ENCODE measurements around the gene BPIFB4. TPM values are rescaled to one million over a fixed set of nuclear protein-coding genes. Genes with fewer than 3 reads are reported as not detected.

Gene BPIFB4
- total and polyA plus RNA-seq, 9 of the 15 experiments (the other 6 are each of a cell fraction or from before 2014, with no cell fraction given) = not detected

DNA sequence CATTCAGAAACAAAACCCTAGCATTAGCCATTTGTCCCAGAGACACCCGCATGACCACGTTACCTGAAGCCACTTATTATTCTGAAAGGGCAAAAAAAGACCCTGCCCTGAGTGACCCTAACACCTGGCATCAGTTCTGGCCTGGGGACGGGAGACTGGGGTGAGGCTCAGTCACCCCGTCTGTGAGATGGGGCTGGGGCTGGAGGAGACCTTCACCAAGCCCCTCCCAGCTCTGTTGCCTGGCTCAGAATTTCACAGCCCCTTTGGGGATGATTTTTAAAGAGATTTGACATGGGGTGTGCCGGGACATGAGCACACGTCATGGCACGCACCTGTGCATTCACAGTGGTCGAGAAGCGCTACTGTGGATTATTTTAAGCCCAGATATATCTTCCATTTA, 49.4 kb upstream of the BPIFB4 start (continued):
- no peak for TF ChIP-seq ZNF184 (CRISPR knock-in tag; IDR thresholded peaks at IDR 0.05)
- TF ChIP-seq KAT2B (IDR thresholded peaks at IDR 0.05; ENCODE audit: low read depth, low read length) = no peak

DNA sequence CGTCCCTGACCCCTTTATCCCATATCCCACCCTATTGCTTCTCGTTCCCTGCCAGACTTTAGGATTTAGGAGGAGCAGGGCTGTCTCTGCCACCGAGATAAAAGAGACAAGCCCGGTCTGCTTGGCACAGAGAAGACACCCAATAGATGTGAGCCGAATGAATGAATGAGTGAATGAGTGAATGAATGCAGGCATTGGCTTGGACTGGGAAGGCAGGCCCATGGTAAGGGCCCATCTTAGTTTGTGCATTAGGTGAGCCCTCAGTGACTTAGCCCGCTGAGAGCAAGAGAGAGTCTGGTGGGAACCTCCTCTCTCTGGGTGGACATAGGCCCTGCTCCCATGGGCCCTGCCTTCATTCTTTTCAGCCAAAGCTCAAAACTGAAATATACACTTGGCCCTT, 48.9 kb upstream of the BPIFB4 start:
- no peak for FAIRE-seq
- no peaks in the 10 kb centered on the region for H3K79me2 ChIP-seq (ENCODE audit: control insufficient read depth, insufficient read depth, low read length)
- WGBS (ENCODE audit: insufficient coverage, low coverage, missing lambda C conversion rate) = 2% methylated on average over 6 of the region's 6 CpGs
- no peak overlapping the region for H2AFZ ChIP-seq (ENCODE audit: low read depth, low read length)
- no peak for TF ChIP-seq KDM2B (CRISPR knock-in tag; IDR thresholded peaks at IDR 0.05)
- TF ChIP-seq ZNF24 (IDR thresholded peaks at IDR 0.05) = peak; percentile 86
- no peak overlapping the region for H3K4me3 ChIP-seq
- ChIA-PET CTCF (ENCODE audit: low intra/inter-chr PET ratio) (no interaction called here), POLR2A (interaction anchor here (0.6 kb wide), 1 partner anchor 11 kb away, joined by 5 read pairs; no protein-coding TSS in a partner anchor)
- ATAC-seq = no peak
- no peak for DNase-seq (ENCODE audit: extremely low read depth in 1 of 4, low spot score in 3 of 4)
- H4K20me1 ChIP-seq (replicated peaks; ENCODE audit: control insufficient read depth, insufficient read depth, low read length) = no peaks in the 10 kb centered on the region
- no peak overlapping the region for H3K9ac ChIP-seq (ENCODE audit: insufficient read depth in 1 of 2, low read depth in 2 of 2, low read length in 2 of 2)
- peaks cover 0 to 3% of the 10 kb centered on the region in 2 experiments; a peak in 1 of 5 replicates for H3K4me1 ChIP-seq (replicated peaks in 1 of 2; ENCODE audit: control insufficient read depth in 2 of 2, insufficient read depth in 2 of 2, low read length in 2 of 2)
- H3K9me1 ChIP-seq (ENCODE audit: control insufficient read depth, insufficient read depth, low read length) = no peaks in the 10 kb centered on the region
- no TSS peak for BruUV-seq (replicated peaks)
- intact Hi-C loops (cut with micrococcal nuclease) = no loop called here
- no peaks in the 10 kb centered on the region for H3K36me3 ChIP-seq (ENCODE audit: control insufficient read depth, insufficient read depth, low read length)
- no peak overlapping the region for H3K27ac ChIP-seq (ENCODE audit: extremely low read depth, low read depth, low read length)
- no peak overlapping the region for H3K4me2 ChIP-seq (ENCODE audit: insufficient read depth, low read length)
- in situ Hi-C loops (cut with MboI) = no loop called here
- H3K9me3 ChIP-seq (replicated peaks; ENCODE audit: control insufficient read depth, insufficient read depth, low read depth, low read length) = no peaks in the 10 kb centered on the region
- peaks cover 0 to 22% of the 10 kb centered on the region in 2 experiments; a peak in 2 of 5 replicates for H3K27me3 ChIP-seq (ENCODE audit: control insufficient read depth in 2 of 2, insufficient read depth in 2 of 2, low read length in 2 of 2)

DNA sequence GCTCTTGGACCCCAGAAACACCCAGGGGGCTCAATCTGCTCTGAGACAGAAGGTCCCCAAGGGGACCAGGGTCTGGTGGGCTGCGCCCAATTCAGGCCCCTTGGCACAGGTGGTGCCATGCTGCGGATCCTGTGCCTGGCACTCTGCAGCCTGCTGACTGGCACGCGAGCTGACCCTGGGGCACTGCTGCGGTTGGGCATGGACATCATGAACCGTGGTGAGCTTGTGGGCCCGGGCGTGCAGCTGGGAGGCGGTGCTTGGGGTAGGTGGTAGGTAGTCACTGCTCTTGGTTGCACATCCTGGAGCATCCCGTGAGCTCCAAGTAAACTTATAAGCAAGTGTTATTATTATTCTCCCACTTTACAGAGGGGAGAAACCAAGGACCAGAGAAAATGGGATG, 47.9 kb upstream of the BPIFB4 start, which contains the start of gene BPIFB6:
TSS of gene BPIFB6 (plus strand) at position 118 of the 400 bp plus-strand sequence. CDS start at position 118, 0 bp downstream.
- WGBS (ENCODE audit: insufficient coverage, low coverage, missing lambda C conversion rate) = 0% methylated on average over 10 of the region's 10 CpGs
- no peaks in the 10 kb centered on the region for H3K79me2 ChIP-seq (ENCODE audit: control insufficient read depth, insufficient read depth, low read length)
- no peaks in the 10 kb centered on the region for H4K20me1 ChIP-seq (replicated peaks; ENCODE audit: control insufficient read depth, insufficient read depth, low read length)
- DNase-seq (ENCODE audit: extremely low read depth in 1 of 4, low spot score in 3 of 4) (no peak), FAIRE-seq (no peak), ATAC-seq (no peak)
- H3K36me3 ChIP-seq (ENCODE audit: control insufficient read depth, insufficient read depth, low read length) = no peaks in the 10 kb centered on the region
- no peak within 1 kb of the TSS for H2AFZ ChIP-seq (ENCODE audit: low read depth, low read length)
- H3K27me3 ChIP-seq (ENCODE audit: control insufficient read depth in 2 of 2, insufficient read depth in 2 of 2, low read length in 2 of 2) = peaks cover 0 to 31% of the 10 kb centered on the region in 2 experiments; a peak in 2 of 5 replicates
- no peak within 1 kb of the TSS for H3K9ac ChIP-seq (ENCODE audit: insufficient read depth in 1 of 2, low read depth in 2 of 2, low read length in 2 of 2)
- H3K27ac ChIP-seq (ENCODE audit: extremely low read depth, low read depth, low read length) = no peak within 1 kb of the TSS
- in situ Hi-C loops (cut with MboI) (no loop called here), intact Hi-C loops (cut with micrococcal nuclease) (no loop called here)
- BruUV-seq (replicated peaks) = no TSS peak
- CTCF ChIA-PET (ENCODE audit: low intra/inter-chr PET ratio) = no interaction called here
- no peaks in the 10 kb centered on the region for H3K9me3 ChIP-seq (replicated peaks; ENCODE audit: control insufficient read depth, insufficient read depth, low read depth, low read length)
- POLR2A ChIA-PET = interaction anchor here (0.6 kb wide), 1 partner anchor 9 kb away, joined by 3 read pairs; no protein-coding TSS in a partner anchor
- H3K4me2 ChIP-seq (ENCODE audit: insufficient read depth, low read length) = no peak within 1 kb of the TSS
- peaks cover 0 to 3% of the 10 kb centered on the region in 2 experiments; a peak in 1 of 5 replicates for H3K4me1 ChIP-seq (replicated peaks in 1 of 2; ENCODE audit: control insufficient read depth in 2 of 2, insufficient read depth in 2 of 2, low read length in 2 of 2)
- H3K4me3 ChIP-seq = no peak within 1 kb of the TSS
- H3K9me1 ChIP-seq (ENCODE audit: control insufficient read depth, insufficient read depth, low read length) = no peaks in the 10 kb centered on the region
- TF ChIP-seq HSF4 (CRISPR knock-in tag; IDR thresholded peaks at IDR 0.05; ENCODE audit: borderline replicate concordance) (no peak), PHF20 (IDR thresholded peaks at IDR 0.05; ENCODE audit: partially characterized antibody) (no peak), ZNF431 (CRISPR knock-in tag; IDR thresholded peaks at IDR 0.05) (no peak), BHLHE40 (IDR thresholded peaks at IDR 0.05; ENCODE audit: low read length) (no peak), MTA3 (IDR thresholded peaks at IDR 0.05; ENCODE audit: borderline replicate concordance) (no peak), SP2 (IDR thresholded peaks at IDR 0.05; ENCODE audit: extremely low read depth, low read depth, low read length, poor library complexity, severe bottlenecking) (no peak)
- TF ChIP-seq, protein P1, sequence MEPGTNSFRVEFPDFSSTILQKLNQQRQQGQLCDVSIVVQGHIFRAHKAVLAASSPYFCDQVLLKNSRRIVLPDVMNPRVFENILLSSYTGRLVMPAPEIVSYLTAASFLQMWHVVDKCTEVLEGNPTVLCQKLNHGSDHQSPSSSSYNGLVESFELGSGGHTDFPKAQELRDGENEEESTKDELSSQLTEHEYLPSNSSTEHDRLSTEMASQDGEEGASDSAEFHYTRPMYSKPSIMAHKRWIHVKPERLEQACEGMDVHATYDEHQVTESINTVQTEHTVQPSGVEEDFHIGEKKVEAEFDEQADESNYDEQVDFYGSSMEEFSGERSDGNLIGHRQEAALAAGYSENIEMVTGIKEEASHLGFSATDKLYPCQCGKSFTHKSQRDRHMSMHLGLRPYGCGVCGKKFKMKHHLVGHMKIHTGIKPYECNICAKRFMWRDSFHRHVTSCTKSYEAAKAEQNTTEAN (CRISPR knock-in tag; IDR thresholded peaks at IDR 0.05) = no peak
- TF ChIP-seq, protein P2, sequence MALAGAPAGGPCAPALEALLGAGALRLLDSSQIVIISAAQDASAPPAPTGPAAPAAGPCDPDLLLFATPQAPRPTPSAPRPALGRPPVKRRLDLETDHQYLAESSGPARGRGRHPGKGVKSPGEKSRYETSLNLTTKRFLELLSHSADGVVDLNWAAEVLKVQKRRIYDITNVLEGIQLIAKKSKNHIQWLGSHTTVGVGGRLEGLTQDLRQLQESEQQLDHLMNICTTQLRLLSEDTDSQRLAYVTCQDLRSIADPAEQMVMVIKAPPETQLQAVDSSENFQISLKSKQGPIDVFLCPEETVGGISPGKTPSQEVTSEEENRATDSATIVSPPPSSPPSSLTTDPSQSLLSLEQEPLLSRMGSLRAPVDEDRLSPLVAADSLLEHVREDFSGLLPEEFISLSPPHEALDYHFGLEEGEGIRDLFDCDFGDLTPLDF (CRISPR knock-in tag; IDR thresholded peaks at IDR 0.05) = no peak

All from K562 (cell line).